Stomach (tissue), 8 donors: ENCODE data around the gene ITFG2. TPM values are rescaled to one million over a fixed set of nuclear protein-coding genes. Genes with fewer than 3 reads are reported as not detected.

Source experiments
- polyA plus RNA-seq, 3 donors: library from polyadenylated mRNA; stranded (reverse); fragments of 200-250 nt; gene quantifications; one replicate each; pipeline ENCODE4 v1.2.3, GENCODE V29; 2013
- total RNA-seq, 5 donors: library from RNA; depleted of rRNA; stranded (reverse); fragments of >200 nt; gene quantifications; one replicate each; pipeline versions ENCODE4 v1.1.0 to v1.2.3, GENCODE V29; 2014 to 2016
- donor health status: healthy with polysubstance abuse.
- donor health status: Bipolar disorder and iron deficiency.
- donor health status: healthy.

Gene ITFG2
- total and polyA plus RNA-seq, 8 donors = 14.9 to 208 (median 46.4) TPM

Other genes with a start within 250 kb of the ITFG2 start
- gene FKBP4, start 17.7 kb upstream of the ITFG2 start, total RNA-seq = 10 to 100 TPM; 25.3 to 57.2 (median 39.4) TPM
- 10 to 100 TPM; 46.9 to 51.4 (median 51.3) TPM for gene FKBP4, start 17.7 kb upstream of the ITFG2 start, polyA plus RNA-seq
- gene NRIP2, start 22.4 kb downstream of the ITFG2 start, total RNA-seq = 10 to 100 TPM in 1 of 5 donors, 1 to 10 TPM in 1, under 1 TPM in 1, not detected in 2; 0.92 to 24.3 (median 4.7) TPM
- under 1 TPM; 0.31 to 0.87 (median 0.63) TPM for gene NRIP2, start 22.4 kb downstream of the ITFG2 start, polyA plus RNA-seq
- gene TEX52, start 44.4 kb downstream of the ITFG2 start, total RNA-seq = not detected
- gene TEX52, start 44.4 kb downstream of the ITFG2 start, polyA plus RNA-seq = not detected
- gene FOXM1, start 64.5 kb downstream of the ITFG2 start, total RNA-seq = 10 to 100 TPM in 2 of 5 donors, 1 to 10 TPM in 2, not detected in 1; 3.5 to 23.2 (median 7.1) TPM
- gene FOXM1, start 64.5 kb downstream of the ITFG2 start, polyA plus RNA-seq = 10 to 100 TPM in 1 of 3 donors, 1 to 10 TPM in 2; 3.7 to 10.5 (median 7.6) TPM
- 10 to 100 TPM in 2 of 5 donors, 1 to 10 TPM in 2, not detected in 1; 7.0 to 92.0 (median 14.1) TPM for gene RHNO1, start 64.6 kb downstream of the ITFG2 start, total RNA-seq
- gene RHNO1, start 64.6 kb downstream of the ITFG2 start, polyA plus RNA-seq = 10 to 100 TPM; 12.7 to 18.4 (median 14.7) TPM
- 10 to 100 TPM; 10.7 to 73.5 (median 30.3) TPM for gene TULP3, start 78.2 kb downstream of the ITFG2 start, total RNA-seq
- gene TULP3, start 78.2 kb downstream of the ITFG2 start, polyA plus RNA-seq = 10 to 100 TPM in 2 of 3 donors, 1 to 10 TPM in 1; 9.2 to 11.7 (median 11.3) TPM
- 1 to 10 TPM in 3 of 5 donors, not detected in 2; 7.9 to 8.4 (median 8.3) TPM for gene TEAD4, start 146.7 kb downstream of the ITFG2 start, total RNA-seq
- 10 to 100 TPM in 1 of 3 donors, 1 to 10 TPM in 2; 5.7 to 10.6 (median 9.2) TPM for gene TEAD4, start 146.7 kb downstream of the ITFG2 start, polyA plus RNA-seq